Measurements from ENCODE around the gene KRT6B.

The KRT6B gene

DNA sequence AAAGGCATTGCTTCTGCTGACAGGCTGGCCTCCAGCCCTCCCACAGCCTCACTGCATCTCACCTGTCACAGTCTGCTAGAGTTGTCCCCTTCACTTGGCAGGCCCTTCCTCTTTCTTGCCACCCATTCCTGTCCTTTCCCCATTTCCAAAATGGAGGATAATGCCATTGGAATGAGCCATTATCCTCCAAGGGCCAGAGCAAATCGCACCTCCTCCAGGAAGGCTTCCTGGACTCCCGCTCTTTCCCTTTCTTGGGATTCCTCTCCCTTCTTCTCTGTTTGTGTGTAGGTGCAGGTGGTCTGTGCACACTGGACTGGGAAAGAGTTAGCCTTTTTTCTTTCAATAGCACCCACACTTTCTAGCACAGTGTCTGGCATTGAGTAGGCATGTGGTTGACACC, 49.6 kb downstream of the KRT6B start:
- TF ChIP-seq CTCF (conservative IDR thresholded peaks at IDR 0.05; ENCODE audit: low read length), result no peak
- DNase-seq (ENCODE audit: low read depth), result no peak
- H3K4me3 ChIP-seq (ENCODE audit: low read length), result no peak overlapping the region

DNA sequence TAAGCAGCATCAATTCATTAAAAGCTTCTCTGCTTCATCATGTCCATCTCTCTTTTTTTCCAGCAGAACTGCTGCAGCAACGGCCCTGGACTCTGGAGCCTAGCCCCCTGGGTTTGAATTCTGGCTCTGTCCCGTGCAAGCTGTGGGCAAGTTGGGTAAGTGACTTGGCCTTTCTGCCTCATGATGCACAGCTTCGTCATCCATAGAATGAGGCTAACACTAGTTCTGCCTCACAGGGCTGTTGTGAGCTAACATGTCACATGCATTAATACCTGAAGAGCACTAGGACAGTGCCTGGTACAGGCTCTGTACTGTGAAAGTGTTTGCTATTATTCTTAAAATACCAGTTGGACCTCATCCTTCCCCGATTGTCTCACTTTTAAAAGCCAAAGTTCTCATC, 50.0 kb downstream of the KRT6B start:
- no peak for DNase-seq (ENCODE audit: low read depth)
- TF ChIP-seq CTCF (conservative IDR thresholded peaks at IDR 0.05; ENCODE audit: low read length), result no peak
- H3K4me3 ChIP-seq (ENCODE audit: low read length), result no peak overlapping the region

DNA sequence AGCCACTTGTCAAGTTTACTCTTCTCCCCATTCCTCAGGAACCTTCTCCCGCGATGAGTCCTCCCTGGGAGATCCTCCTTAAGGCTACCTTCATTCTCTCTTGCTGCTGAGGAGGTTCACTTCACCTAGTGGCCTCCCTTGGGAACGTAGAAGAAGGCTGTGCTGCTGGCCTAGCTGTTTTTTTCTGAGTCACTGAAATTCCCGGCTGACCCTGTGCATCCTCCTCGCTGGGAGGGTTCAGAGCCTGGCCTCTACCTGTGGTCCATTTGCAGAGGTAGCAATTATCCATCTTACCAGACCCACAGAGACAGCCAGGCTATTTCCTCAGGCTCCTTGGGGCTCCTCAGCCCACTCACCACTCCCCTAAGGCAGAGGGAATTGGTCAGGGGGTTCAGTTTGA, 50.4 kb downstream of the KRT6B start:
- no peak overlapping the region for H3K4me3 ChIP-seq (ENCODE audit: low read length)
- DNase-seq (ENCODE audit: low read depth), result no peak
- no peak for TF ChIP-seq CTCF (conservative IDR thresholded peaks at IDR 0.05; ENCODE audit: low read length)

- DNase-seq (ENCODE audit: low read depth), result no peak
- no peak for TF ChIP-seq CTCF (conservative IDR thresholded peaks at IDR 0.05; ENCODE audit: low read length)
- no peak overlapping the region for H3K4me3 ChIP-seq (ENCODE audit: low read length)
These were observed 51.0 kb downstream of the KRT6B start for GRCh38 chr12:52400906-52401305.

GRCh38 chr12:52399756-52400155, 52.2 kb downstream of the KRT6B start:
- no peak for DNase-seq (ENCODE audit: low read depth)
- H3K4me3 ChIP-seq (ENCODE audit: low read length), result no peak overlapping the region
- no peak for TF ChIP-seq CTCF (conservative IDR thresholded peaks at IDR 0.05; ENCODE audit: low read length)

DNA sequence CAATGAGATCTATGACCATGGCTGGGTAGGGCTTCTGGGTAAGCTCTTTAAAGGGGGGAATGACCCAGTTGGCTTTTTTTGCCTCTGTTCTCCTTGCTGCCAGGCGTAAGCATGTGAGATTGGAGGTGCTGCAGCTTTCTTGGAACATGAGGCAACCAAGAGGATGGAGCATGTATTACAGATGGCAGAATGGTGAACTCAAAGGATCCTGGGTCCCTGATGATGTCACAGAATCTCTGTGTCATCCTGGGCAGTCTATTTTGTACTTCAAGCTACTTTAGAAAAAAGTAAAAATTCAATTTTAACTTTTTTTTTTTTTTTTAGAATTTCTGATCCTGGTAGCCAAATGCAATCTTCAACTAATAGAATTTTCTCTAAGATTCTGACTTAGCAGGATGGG, 53.8 kb downstream of the KRT6B start:
- no peak for DNase-seq (ENCODE audit: low read depth)
- no peak overlapping the region for H3K4me3 ChIP-seq (ENCODE audit: low read length)
- TF ChIP-seq CTCF (conservative IDR thresholded peaks at IDR 0.05; ENCODE audit: low read length), result no peak

DNA sequence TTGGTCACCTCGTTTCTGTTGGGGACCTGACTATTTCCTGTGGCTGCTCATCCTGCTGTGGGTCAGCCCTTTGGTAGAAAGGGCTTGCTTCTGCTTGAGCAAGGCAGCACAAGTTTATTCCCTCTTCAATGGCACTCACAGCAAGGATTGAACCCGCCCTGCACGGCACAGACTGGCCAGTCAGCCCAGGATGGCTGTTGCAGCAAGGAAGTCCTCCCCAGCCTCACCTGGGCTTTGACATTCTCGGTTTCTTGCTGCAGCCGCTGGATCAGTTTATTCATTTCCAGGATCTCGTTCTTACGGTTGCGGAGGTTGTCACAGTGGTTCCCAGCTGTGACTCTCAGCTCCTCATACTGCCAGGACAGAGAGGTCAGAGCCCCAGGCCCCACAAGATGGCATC, 55.3 kb downstream of the KRT6B start:
- TF ChIP-seq CTCF (conservative IDR thresholded peaks at IDR 0.05; ENCODE audit: low read length), result no peak
- no peak overlapping the region for H3K4me3 ChIP-seq (ENCODE audit: low read length)
- DNase-seq (ENCODE audit: low read depth), result no peak

Data from AG10803 (cell line).